Glutamatergic neuron (in vitro differentiated cells): ENCODE measurements around the gene SLC13A2. TPM values are rescaled to one million over a fixed set of nuclear protein-coding genes. Genes with fewer than 3 reads are reported as not detected.

ENCODE experiments used
- DNase-seq: peaks from one replicate; pipeline ENCODE4 v3.0.0; 2022
- H3K27ac Mint-ChIP-seq: one replicate; pipeline ENCODE4 v1.8.0; 2020; ENCODE audit warnings: mild to moderate bottlenecking, mixed read lengths, inconsistent platforms; ENCODE audit not compliant: unreplicated experiment
- H3K27me3 Mint-ChIP-seq: one replicate; pipeline ENCODE4 v1.8.0; 2020; ENCODE audit warnings: mild to moderate bottlenecking, moderate library complexity, mixed read lengths, inconsistent platforms; ENCODE audit not compliant: unreplicated experiment
- H3K36me3 Mint-ChIP-seq: one replicate; pipeline ENCODE4 v1.8.0; 2020; ENCODE audit warnings: mild to moderate bottlenecking, mixed read lengths, inconsistent platforms; ENCODE audit not compliant: unreplicated experiment
- H3K4me1 Mint-ChIP-seq: one replicate; pipeline ENCODE4 v1.8.0; 2020; ENCODE audit warnings: mild to moderate bottlenecking, low read depth, mixed read lengths, inconsistent platforms; ENCODE audit not compliant: unreplicated experiment
- H3K4me3 Mint-ChIP-seq: one replicate; pipeline ENCODE4 v1.8.0; 2020; ENCODE audit warnings: mild to moderate bottlenecking, mixed read lengths, inconsistent platforms; ENCODE audit not compliant: unreplicated experiment
- H3K9me3 Mint-ChIP-seq: one replicate; pipeline ENCODE4 v1.8.0; 2020; ENCODE audit warnings: mild to moderate bottlenecking, moderate library complexity, mixed read lengths, inconsistent platforms; ENCODE audit not compliant: unreplicated experiment
- CTCF ChIP-seq: fragments of 200-600 bp; sonication (generic); IDR thresholded peaks from one replicate; pipeline ENCODE4 v1.5.0; 2021; ENCODE audit not compliant: partially characterized antibody, unreplicated experiment
- total RNA-seq: library from RNA; stranded (reverse); fragmentation: NEBNext Ultra II Directional; extraction: Animal tissue kit (Norgen Biotek cat#: 25700); gene quantifications from one replicate; pipeline ENCODE4 v1.2.1, GENCODE V29; 2021; ENCODE audit not compliant: unreplicated experiment

The SLC13A2 gene
- total RNA-seq, 1 donor from 2014 or later: not detected

- peaks cover 9% of the 10 kb centered on the region for H3K27me3 Mint-ChIP-seq
- TF ChIP-seq CTCF: no peak
- DNase-seq: no peak
- H3K9me3 Mint-ChIP-seq: peaks cover 2% of the 10 kb centered on the region
- H3K36me3 Mint-ChIP-seq: peaks cover 5% of the 10 kb centered on the region
- H3K4me1 Mint-ChIP-seq: peaks cover 21% of the 10 kb centered on the region
- H3K4me3 Mint-ChIP-seq: no peak overlapping the region
- no peak overlapping the region for H3K27ac Mint-ChIP-seq
Observed at GRCh38 chr17:28507567-28508203, 34.2 kb downstream of the SLC13A2 start.

- no peak for TF ChIP-seq CTCF
- peaks cover 21% of the 10 kb centered on the region for H3K4me1 Mint-ChIP-seq
- H3K27me3 Mint-ChIP-seq: peaks cover 9% of the 10 kb centered on the region
- H3K9me3 Mint-ChIP-seq: peaks cover 2% of the 10 kb centered on the region
- H3K36me3 Mint-ChIP-seq: peaks cover 5% of the 10 kb centered on the region
- DNase-seq: no peak
- H3K27ac Mint-ChIP-seq: no peak overlapping the region
- H3K4me3 Mint-ChIP-seq: no peak overlapping the region
Observed at GRCh38 chr17:28508211-28508724, 34.8 kb downstream of the SLC13A2 start.

GRCh38 chr17:28509789-28510188 is 36.3 kb downstream of the SLC13A2 start:
- peaks cover 13% of the 10 kb centered on the region for H3K27me3 Mint-ChIP-seq
- H3K27ac Mint-ChIP-seq: no peak overlapping the region
- H3K4me1 Mint-ChIP-seq: peaks cover 20% of the 10 kb centered on the region
- TF ChIP-seq CTCF: no peak
- H3K9me3 Mint-ChIP-seq: peaks cover 2% of the 10 kb centered on the region
- H3K36me3 Mint-ChIP-seq: peaks cover 5% of the 10 kb centered on the region
- no peak for DNase-seq
- H3K4me3 Mint-ChIP-seq: no peak overlapping the region

GRCh38 chr17:28511858-28512461 is 38.5 kb downstream of the SLC13A2 start:
- no peak for TF ChIP-seq CTCF
- H3K4me1 Mint-ChIP-seq: peaks cover 11% of the 10 kb centered on the region
- no peak for DNase-seq
- H3K4me3 Mint-ChIP-seq: no peak overlapping the region
- peaks cover 1% of the 10 kb centered on the region for H3K9me3 Mint-ChIP-seq
- H3K27me3 Mint-ChIP-seq: peaks cover 10% of the 10 kb centered on the region
- H3K36me3 Mint-ChIP-seq: peaks cover 5% of the 10 kb centered on the region
- no peak overlapping the region for H3K27ac Mint-ChIP-seq

GRCh38 chr17:28513476-28513875 is 40.0 kb downstream of the SLC13A2 start:
- Mint-ChIP-seq H3K9me3 (peaks cover 3% of the 10 kb centered on the region), H3K4me3 (no peak overlapping the region), H3K27me3 (peaks cover 10% of the 10 kb centered on the region), H3K36me3 (peaks cover 7% of the 10 kb centered on the region), H3K27ac (no peak overlapping the region), H3K4me1 (peaks cover 7% of the 10 kb centered on the region)
- DNase-seq: no peak
- TF ChIP-seq CTCF: no peak
